HG02678 (cell line): Measurements from ENCODE around the gene CHST6.
A peak's percentile ranks its signal among the peaks of the same experiment; 100 is the strongest.
"Not testable (repeated sequence)": the region's sequence is repeated elsewhere in the genome, so short reads cannot be mapped to it uniquely, and the experiment has no call there.

Experiments
- ATAC-seq: cut with Tn5 transposase; IDR thresholded peaks from one replicate; pipeline ENCODE4 v1.9.1; 2021; ENCODE audit warnings: mild to moderate bottlenecking, moderate library complexity; ENCODE audit not compliant: unreplicated experiment

The CHST6 gene

DNA sequence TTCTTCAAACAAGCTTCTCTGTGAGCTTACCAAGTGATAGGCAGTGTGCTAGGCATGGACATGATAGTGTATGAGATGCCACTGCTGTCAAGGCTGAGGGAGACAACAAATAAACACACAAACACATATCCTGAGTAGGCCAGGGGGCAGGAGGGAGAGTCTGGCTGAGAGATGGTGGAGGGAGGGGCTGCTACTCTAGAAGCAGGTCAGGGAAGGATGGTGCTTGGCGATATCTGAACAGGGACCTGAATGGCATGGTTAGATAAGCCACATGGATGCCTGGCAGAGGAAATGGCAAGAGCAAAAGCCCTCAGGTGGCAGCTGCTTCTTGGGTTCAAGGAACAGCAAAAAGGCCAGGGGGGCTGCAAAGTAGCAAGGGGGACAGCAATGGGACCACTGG is 8.6 kb upstream of the CHST6 start:
- ATAC-seq = no peak

DNA sequence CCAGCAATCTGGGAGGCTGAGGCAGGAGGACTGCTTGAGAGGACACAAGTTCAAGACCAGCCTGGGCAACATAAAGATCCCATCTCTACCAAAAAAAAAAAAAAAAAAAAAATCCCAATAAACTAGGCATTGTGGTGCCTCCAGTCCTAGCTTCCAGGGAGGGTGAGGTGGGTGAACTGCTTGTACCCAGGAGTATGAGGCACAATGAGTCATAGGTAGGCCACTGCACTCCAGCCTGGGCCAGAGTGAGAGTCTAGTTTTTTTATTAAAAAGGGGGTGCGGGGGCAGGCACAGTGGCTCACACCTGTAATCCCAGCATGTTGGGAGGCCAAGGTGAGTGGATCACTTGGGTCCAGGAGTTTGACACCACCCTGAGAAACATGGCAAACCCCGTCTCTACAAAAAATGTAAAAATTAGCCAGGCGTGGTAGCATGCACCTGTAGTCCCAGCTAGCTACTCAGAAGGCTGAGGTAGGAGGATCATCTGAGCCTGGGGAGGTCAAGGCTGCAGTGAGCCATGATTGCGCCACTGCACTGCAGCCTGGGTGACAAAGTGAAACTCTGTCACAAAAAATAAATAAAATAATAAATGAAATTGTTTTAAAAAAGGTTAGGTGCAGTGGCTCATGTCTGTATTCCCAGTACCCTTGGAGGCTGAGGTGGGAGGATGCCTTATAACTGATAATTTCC is 7.8 kb upstream of the CHST6 start:
- ATAC-seq = no peak

DNA sequence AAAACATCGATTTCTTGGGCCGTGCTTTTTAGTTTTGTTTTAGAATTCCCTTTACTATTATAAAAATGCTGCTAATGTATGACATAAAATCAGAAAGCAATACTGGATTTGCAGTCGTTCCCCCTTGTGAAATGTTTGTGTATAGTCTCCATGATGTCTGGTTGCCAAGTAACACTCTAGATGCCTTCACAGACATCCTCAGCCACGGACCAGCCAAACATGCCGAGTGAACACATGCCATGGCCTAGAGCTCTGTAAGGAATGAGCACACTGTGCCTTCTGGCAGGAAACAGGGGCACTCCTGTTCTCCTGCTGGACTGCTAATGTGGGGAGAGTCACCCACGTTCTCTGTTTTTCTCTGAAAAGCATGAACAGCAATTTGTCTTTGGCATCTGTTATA is 6.6 kb upstream of the CHST6 start:
- ATAC-seq = not testable (repeated sequence)

DNA sequence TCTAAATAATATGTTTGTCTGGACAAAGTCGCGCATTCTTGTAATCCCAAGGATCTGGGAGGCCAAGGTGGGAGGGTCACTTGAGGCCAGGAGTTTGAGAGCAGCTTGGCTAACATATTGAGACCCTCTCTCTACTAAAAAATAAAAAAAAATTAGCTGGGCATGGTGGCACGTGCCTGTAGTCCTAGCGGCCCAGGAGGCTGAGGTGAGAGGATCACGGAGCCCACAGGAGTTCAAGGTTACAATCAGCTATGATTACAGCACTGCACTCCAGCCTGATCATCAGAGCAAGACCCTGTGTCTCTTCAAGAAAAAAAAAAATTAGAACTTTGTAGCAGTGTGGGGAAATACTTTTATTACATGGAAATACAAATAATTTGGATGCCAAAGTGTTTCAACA is 6.1 kb upstream of the CHST6 start:
- no peak for ATAC-seq

DNA sequence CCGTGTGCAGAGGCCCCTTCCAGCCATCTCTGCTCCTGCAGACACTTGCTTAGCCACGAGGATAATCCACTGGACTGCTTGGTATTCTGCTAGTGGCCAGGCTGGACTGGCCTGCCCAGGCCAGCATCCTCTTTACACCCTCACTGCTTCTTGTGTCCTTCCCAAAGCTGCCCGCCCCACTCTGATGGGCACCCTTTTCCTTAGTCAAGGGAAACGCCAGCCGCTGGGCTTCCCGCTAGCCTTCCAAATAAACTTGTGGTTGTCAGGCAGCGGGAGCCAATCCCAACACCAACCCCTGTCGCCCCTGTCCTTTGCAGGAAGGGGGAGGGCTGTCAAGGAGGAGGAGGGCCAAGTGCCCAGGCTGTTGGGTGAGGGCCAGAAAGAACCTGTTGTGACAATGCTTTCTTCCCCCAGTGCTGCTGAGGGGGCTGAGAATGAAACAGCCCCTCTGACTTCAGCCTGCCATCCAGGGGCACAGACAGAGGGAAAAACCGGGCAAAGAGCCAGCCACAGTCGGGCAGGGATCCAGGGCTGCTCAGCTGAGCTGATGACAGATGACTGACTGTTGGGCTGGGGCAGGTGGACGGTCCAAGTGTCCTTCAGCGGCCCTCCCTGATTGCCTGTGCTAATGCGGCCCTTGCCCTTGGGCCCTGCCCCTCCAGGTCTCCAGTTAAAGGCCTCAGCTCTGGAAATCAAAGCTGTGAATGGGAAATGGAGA is 3.5 kb upstream of the CHST6 start:
- not testable (repeated sequence) for ATAC-seq

DNA sequence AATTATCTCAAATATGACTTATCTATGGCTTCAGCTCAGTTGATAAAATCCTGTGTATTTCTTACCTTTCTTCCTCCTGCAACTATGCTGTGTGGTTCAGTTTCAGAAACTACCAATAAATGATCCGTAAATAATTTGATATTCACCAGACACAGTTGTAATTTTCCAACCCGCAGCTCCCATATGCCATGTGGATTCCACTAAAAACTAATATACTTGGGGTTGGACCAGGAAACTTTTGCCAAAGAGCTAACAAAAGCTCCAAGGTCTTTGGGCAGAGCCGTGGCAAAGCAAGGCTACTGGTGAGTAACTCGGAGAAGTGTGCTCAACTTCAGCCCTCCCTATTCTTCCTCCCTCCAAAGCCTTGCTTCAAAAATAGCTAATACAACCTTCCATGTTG is 2.3 kb upstream of the CHST6 start:
- ATAC-seq = no peak

DNA sequence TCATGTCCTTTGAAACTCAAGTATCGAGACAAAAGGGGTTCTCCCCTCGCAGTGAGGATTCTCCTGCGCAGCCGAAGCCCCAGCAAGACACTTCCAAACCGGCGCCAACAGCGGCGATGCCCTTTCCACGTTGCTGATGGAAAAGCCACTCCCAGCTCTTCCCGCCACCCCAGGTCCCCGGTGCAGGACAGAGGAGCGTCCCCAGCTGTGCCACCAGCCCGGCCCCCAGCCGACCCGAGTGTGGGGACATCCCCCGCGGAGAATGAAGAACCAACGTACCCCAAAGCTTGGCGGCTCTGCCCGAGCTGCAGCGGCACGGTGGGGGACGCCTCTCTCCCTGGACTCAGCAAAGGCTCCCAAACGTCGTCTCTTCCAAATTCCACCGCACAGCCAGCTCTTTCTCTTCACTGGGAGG is 573 bp downstream of the CHST6 start:
- ATAC-seq = no peak

DNA sequence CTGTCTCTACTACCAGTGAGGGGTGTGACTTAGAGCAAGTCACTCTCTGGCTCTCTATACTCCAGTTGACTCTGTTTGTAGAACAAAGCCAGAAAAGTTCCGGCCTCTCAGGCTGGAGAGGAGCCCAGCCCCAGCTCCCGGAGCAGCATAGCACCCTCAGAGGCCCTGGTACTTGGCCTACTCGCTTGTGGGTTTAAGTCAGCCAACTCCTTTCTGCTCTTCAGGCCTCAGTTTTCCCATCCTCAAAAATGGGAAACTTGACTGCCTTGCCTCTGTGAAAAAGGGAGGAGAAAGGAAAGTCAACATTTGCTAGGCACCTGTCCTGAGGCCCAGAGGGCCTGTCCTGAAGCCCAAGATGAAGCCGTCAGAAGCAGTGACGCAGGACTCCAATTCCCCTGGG is 1.1 kb downstream of the CHST6 start:
- ATAC-seq = no peak

DNA sequence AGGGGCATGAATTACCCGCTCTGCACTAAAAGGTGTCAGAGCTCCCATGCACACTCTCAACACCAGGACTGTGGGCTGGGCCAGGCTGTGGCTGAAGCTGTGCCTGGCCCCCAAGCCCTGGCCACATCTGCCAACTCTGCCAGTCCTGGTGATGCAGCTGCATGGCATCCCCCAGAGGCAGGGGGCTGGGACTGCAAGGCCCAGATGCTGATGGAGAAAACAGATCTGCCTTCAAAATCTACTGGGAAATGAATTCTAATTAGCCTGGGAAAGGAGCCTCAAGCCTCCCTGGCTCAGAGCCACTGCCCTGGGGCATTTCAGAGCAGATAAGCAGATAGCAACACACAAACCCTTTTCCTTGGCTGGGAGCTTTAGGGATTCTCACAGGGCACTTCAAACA is 3.4 kb downstream of the CHST6 start:
- ATAC-seq = no peak

DNA sequence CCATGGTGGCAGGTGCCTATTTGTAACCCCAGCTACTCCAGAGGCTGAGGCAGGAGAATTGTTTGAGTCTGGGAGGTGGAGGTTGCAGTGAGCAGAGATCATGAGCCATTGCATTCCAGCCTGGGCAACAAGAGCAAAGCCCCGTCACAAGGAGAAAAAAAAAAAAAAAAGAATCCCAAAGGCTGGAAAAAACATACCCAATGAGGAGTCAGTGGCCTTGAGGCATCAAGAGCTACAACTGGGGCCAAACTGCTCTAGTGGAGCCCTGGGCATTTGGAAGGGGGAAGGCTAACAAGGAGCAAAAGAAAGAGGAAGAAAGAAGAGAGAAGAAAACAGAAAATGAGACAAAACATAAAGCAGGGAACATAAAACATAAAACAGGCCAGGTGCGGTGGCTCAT is 6.9 kb downstream of the CHST6 start:
- no peak for ATAC-seq

DNA sequence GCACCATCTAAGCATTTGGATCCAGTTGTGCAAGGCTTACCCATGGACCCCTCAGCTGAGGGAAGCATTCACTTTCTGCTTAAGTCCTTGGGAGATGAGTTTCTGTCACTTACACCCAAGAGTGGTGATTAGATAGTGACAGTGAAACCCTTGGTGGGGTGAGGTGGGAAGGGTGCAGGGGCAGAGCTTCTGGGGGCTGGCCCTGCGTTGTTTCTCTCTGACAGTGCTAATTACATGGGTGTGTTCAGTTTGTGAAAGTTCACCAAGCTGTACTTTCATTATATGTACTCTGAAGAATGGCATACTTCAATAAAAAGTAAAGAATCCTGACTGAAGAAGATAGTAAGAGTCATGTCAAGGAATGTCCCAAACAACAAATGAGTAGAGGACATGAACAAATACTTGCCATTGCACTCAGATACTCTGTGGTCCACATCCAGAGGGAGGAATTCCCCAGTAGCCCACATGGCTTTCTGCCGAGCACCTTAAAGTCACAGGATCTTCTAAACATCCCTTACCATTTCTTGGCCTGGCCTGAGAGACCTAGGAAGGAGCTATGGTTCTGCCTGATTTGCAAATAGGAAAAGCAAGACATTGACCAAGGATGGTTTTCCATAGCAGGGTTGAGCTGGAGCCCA is 8.4 kb downstream of the CHST6 start:
- peak; percentile 60 for ATAC-seq

DNA sequence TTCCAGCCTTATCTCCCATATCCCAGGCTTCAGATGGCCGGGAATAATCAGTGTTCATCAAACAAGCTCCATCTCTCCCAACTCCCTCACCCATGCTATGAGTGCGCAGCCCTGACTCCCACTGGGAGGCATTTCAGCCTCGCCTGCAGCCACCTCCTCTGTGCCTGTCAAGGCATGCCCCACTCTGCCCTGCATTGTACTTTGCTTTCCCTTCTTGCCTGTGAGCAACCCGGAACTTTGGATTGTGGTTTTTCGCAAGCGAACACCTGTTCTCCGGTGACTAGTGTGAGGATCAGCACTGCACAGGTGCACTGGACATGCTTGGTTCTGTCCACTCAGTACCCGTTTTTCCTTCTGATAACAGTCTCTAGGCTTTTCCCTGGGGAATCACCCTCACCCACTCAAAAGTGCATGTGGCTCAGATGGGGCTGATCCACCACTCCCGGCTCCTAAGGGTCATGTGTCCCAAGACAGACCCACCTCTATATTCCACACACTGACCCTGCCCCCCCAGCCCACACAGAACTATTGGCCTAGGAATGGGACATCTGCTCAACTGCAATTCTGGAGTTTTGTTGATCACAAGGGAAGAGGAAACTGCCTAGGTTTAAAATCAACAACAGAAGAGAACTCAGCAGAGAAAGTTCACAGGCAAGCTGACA is 9.1 kb downstream of the CHST6 start:
- ATAC-seq = no peak

DNA sequence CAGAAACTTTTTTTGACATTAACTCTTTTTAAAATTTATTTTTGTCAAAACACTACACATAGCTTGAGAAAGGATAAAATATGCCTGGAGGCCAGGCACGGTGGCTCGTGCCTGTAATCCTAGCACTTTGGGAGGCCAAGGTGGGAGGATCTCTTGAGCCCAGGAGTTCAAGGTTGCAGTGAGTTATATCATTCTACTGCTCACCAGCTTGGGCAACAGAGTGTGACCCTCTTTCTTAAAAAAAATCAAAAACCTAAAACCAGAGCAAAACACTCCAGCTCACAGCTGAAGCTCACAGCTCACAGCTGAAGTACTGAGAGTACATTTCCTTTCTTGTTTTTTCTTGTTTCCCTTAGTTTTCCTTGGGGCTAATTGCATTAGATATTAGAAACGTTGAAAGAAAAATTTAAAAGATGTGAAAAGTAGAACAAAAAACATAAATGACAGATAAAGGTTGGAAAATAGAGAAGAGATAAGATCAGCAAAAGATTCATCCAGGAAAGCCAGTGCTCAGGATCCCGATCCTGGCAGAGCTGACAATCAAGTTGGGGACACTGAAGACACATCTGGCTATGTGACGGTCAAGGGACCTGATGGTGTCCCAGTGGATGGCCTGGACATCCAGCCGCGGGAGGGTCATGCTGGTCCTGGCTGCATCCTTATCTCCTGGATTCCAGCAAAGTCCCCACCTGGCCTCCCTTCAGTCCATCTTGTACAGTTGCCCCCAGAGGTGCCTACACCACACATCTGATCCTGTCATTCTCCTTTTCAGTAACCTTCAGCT is 9.8 kb downstream of the CHST6 start:
- ATAC-seq = no peak

DNA sequence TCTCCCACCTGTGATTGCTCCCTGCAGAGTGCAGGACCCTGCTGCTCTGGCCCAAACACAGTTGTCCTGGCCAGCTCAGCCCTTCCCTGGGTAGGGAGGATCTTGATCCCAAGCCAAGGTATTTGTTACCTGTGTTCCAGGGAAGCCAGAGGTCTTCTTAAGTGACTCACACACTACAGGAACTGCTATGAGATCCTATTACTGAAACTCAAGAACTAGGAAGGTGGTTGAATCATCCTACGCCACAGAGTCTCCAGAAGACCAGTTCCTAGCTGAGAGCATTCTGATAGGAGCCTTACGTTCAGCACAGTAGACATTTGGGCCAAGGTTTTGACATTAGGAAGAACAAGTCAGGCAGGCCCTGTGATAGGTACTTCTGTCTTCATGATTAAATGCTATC is 12.0 kb downstream of the CHST6 start:
- no peak for ATAC-seq

DNA sequence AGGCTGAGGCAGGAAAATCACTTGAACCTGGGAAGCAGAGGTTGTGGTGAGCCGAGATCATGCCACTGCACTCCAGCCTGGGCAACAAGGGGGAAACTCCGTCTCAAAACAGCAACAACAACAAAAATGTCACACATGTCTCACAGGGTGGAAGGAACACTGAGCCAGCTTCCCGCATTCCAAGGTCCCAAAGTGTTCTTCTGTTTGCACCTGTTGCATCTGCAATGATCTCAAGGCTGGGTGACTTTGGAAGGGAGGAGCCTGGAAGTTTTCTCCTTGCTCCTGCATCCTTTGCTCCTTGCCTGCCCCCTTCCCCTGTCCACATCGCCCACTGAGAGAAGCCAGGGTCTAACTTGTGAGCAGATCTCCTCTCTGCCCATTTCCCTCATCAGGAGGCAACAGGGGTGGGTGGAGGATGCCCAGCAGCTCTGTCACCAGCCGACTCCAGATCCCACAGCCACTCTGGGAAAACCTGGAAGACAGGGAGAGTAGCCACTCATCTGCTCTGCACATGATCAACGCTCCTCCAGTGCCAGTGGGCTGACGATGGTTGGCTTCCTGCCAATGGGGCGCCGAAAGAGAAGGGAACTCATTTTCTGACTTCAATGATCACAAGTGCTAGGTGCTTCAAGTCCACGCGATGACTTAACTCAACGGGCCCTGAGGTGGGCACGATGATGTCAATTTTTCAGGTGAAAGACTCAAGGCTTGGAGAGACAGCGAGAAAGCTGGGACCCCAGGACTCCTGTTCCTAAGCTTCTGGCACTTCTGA is 12.6 kb downstream of the CHST6 start:
- no peak for ATAC-seq

DNA sequence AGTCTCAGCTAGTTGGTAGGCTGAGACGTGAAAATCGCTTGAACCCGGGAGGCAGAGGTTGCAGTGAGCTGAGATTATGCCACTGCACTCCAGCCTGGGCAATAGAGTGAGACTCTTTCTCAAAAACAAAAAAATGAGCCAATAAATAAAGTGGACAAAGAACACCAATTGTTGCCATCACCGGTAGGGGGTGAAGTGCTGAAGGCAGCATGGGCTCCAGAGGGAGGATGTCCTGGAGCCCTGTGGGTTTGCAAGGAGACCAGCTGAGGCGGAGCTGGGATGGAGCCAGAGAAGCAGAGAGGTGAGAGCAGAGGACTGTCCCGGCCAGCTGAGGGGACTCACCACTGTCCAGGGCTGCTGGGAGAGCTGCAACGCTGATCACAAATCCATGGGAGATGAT is 13.8 kb downstream of the CHST6 start:
- ATAC-seq = no peak

DNA sequence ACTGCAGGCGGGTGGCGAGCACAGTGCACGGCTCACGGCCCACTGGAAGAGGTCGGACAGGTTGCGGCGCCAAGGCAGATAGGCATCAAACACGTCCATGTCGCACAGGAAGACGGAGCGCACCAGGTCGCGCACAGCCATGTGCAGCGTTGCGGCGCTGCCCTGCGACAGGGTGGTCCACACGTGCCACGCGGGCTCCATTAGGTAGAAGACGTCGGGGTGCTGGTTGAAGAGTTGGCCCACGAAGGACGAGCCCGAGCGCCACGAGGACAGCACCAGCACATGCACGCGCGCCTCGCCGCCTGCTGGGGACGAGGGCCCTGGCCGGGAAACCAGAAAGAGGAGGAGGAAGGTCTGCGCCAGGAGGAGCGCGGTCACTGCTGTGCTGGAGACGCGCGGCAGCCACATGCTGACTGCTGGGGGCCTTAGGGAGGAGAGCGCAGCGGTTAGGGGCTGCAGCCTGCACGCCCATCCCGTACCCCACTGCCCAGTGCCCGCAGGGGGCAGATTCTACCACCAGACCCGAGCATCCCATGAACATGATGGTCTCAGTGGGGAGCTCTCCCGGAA is 15.7 kb downstream of the CHST6 start:
- no peak for ATAC-seq

DNA sequence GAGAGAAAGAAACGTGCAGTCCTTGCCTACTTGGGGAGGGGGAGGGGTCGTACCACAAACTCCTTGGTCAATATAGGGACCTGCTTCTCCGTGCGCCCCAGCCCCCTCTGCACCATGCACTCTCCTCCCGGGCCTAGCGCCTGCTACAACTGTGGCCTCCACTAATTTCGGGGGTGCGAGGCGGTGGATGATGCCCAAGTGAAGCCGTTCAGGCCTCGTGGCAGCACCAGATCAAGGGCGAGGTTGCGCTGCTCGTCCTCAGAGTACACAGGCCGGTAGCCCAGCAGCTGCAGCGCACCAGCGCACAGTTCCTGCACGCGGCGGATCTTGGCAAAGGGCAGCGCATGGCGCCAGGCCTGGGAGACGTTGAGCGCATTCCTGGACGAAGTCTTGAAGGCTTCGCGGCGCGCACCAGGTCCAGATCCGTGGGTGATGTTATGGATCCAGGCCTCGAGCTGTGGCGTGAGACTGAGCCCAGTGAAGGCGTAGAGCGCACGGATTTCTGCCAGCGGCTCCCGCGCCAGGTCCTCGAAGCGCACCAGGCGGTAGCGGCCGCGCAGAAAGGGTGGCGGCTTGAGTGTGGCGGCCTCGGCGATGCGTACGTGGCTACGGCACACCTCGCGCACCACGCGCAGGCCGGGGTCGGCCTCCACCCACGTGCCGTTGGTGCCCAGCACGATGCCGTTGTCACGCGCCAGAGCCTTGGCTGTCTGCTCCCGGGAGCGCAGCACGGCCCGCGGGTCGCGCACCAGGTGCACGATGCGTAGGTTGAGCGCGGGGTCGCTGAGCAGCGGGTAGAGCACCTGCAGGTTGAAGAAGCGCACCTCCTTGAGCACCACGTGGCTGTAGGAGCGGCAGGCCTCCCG is 16.5 kb downstream of the CHST6 start:
- ATAC-seq = no peak
